Cerebellar cortex (tissue), 1 donor: ENCODE results near the gene MCTP2.

Experiments
- DNase-seq: peaks from one replicate; pipeline ENCODE4 v3.0.0-alpha.2; 2015; ENCODE audit warnings: low spot score

MCTP2 gene

GRCh38 chr15:94230883-94231722 lies at the start of gene MCTP2:
Gene MCTP2, plus strand, starts transcription at chr15:94231561. Its CDS starts 66,705 bp downstream, at chr15:94298266.
- no peak for DNase-seq

- DNase-seq: no peak
Observed at GRCh38 chr15:94182883-94183282, 48.5 kb upstream of the MCTP2 start.

GRCh38 chr15:94185547-94186236 lies 45.7 kb upstream of the MCTP2 start:
- no peak for DNase-seq

- DNase-seq: no peak
Observed at GRCh38 chr15:94186770-94187331, 44.5 kb upstream of the MCTP2 start.

- no peak for DNase-seq
Observed at GRCh38 chr15:94193906-94194305, 37.5 kb upstream of the MCTP2 start.

GRCh38 chr15:94196531-94196930 lies 34.8 kb upstream of the MCTP2 start:
- no peak for DNase-seq

- DNase-seq: no peak
Observed at GRCh38 chr15:94198633-94199032, 32.7 kb upstream of the MCTP2 start.

- DNase-seq: no peak
Observed at GRCh38 chr15:94199725-94200124, 31.6 kb upstream of the MCTP2 start.

- no peak for DNase-seq
Observed at GRCh38 chr15:94203306-94203705, 28.1 kb upstream of the MCTP2 start.

- DNase-seq: no peak
Observed at GRCh38 chr15:94205366-94205765, 26.0 kb upstream of the MCTP2 start.

- no peak for DNase-seq
Observed at GRCh38 chr15:94206463-94207167, 24.7 kb upstream of the MCTP2 start.

GRCh38 chr15:94212291-94212690 lies 19.1 kb upstream of the MCTP2 start:
- DNase-seq: no peak

GRCh38 chr15:94225616-94226015 lies 5.7 kb upstream of the MCTP2 start:
- no peak for DNase-seq

- no peak for DNase-seq
Observed at GRCh38 chr15:94228611-94229010, 2.8 kb upstream of the MCTP2 start.

- no peak for DNase-seq
Observed at GRCh38 chr15:94229591-94230369, 1.6 kb upstream of the MCTP2 start.

GRCh38 chr15:94230431-94230882 lies 904 bp upstream of the MCTP2 start:
- no peak for DNase-seq

GRCh38 chr15:94231723-94232468 lies 535 bp downstream of the MCTP2 start:
- no peak for DNase-seq

GRCh38 chr15:94233441-94233840 lies 2.1 kb downstream of the MCTP2 start:
- no peak for DNase-seq

- DNase-seq: no peak
Observed at GRCh38 chr15:94234300-94234699, 2.9 kb downstream of the MCTP2 start.

- no peak for DNase-seq
Observed at GRCh38 chr15:94235041-94235440, 3.7 kb downstream of the MCTP2 start.

GRCh38 chr15:94235646-94236045 lies 4.3 kb downstream of the MCTP2 start:
- no peak for DNase-seq
